ENCODE results near the gene CDC16. TPM values are rescaled to one million over a fixed set of nuclear protein-coding genes. Genes with fewer than 3 reads are reported as not detected.

CDC16 gene
- total and polyA plus RNA-seq, 2 of the 4 experiments (the other 2 are of a cell fraction), result 41.6 to 66.6 TPM

- WGBS, 2 experiments (ENCODE audit: extremely low coverage in 2 of 2, insufficient read length in 1 of 2), result no CpG with 5 or more reads among the region's 6 CpGs
- no peak overlapping the region for H4K91ac ChIP-seq (ENCODE audit: insufficient read depth, low read depth, low read length)
- no peak overlapping the region for H2BK20ac ChIP-seq (ENCODE audit: low read depth, low read length)
- no peak overlapping the region for H3K4me2 ChIP-seq (ENCODE audit: low read depth, low read length)
- no TSS peak for BruUV-seq (replicated peaks)
- no peak overlapping the region for H3K18ac ChIP-seq (ENCODE audit: low read depth, low read length)
- H3K36me3 ChIP-seq (ENCODE audit: control insufficient read depth, insufficient read depth, low read length), result no peaks in the 10 kb centered on the region
- H2BK15ac ChIP-seq (ENCODE audit: low read depth, low read length), result no peak overlapping the region
- H4K8ac ChIP-seq (ENCODE audit: low read depth in 2 of 2, low read length in 2 of 2), result no peak overlapping the region
- H3K56ac ChIP-seq (ENCODE audit: extremely low read depth, insufficient read depth, low read length), result no peak overlapping the region
- H3K14ac ChIP-seq (replicated peaks; ENCODE audit: low read depth, low read length), result no peak overlapping the region
- H2AK5ac ChIP-seq (ENCODE audit: low read depth, low read length), result no peak overlapping the region
- CTCF ChIA-PET, result no interaction called here
- no peak for TF ChIP-seq FOS (IDR thresholded peaks at IDR 0.05; ENCODE audit: low read depth, low read length)
- no peak for TF ChIP-seq USF2 (IDR thresholded peaks at IDR 0.05; ENCODE audit: low read depth, low read length)
- no peak for TF ChIP-seq NFE2L2 (IDR thresholded peaks at IDR 0.05; ENCODE audit: low read depth, low read length)
- TF ChIP-seq CTCF (conservative IDR thresholded peaks at IDR 0.05; ENCODE audit: low read depth, low read length), result no peak
- no peak for TF ChIP-seq RCOR1 (IDR thresholded peaks at IDR 0.05; ENCODE audit: insufficient replicate concordance, low read length)
- TF ChIP-seq CHD1 (IDR thresholded peaks at IDR 0.05; ENCODE audit: low read depth, low read length), result no peak
- TF ChIP-seq, protein P1, sequence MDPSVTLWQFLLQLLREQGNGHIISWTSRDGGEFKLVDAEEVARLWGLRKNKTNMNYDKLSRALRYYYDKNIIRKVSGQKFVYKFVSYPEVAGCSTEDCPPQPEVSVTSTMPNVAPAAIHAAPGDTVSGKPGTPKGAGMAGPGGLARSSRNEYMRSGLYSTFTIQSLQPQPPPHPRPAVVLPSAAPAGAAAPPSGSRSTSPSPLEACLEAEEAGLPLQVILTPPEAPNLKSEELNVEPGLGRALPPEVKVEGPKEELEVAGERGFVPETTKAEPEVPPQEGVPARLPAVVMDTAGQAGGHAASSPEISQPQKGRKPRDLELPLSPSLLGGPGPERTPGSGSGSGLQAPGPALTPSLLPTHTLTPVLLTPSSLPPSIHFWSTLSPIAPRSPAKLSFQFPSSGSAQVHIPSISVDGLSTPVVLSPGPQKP (IDR thresholded peaks at IDR 0.05; ENCODE audit: borderline replicate concordance, low read depth, low read length), result no peak
- TF ChIP-seq MAFK (IDR thresholded peaks at IDR 0.05; ENCODE audit: low read depth, low read length), result no peak
- TF ChIP-seq POLR2A (IDR thresholded peaks at IDR 0.05; ENCODE audit: low read depth, low read length), result no peak
- TF ChIP-seq MXI1 (IDR thresholded peaks at IDR 0.05; ENCODE audit: borderline replicate concordance, low read depth, low read length), result no peak
- TF ChIP-seq RAD21 (IDR thresholded peaks at IDR 0.05; ENCODE audit: low read length), result no peak
- TF ChIP-seq BHLHE40 (IDR thresholded peaks at IDR 0.05; ENCODE audit: low read depth, low read length), result no peak
- H3K9me1 ChIP-seq (ENCODE audit: insufficient read depth, low read length), result no peaks in the 10 kb centered on the region
- H2AFZ ChIP-seq (replicated peaks; ENCODE audit: low read length, poor library complexity), result no peak overlapping the region
- peaks cover 9% of the 10 kb centered on the region for H3K9me3 ChIP-seq (ENCODE audit: control insufficient read depth, insufficient read depth, low read length)
- H3K9ac ChIP-seq (ENCODE audit: low read depth, low read length), result no peak overlapping the region
- dilution Hi-C loops (cut with HindIII; ENCODE audit: low sequenced_read_pairs, unreplicated experiment), result no loop called here
- no peak overlapping the region for H4K5ac ChIP-seq (ENCODE audit: low read depth, low read length)
- intact Hi-C loops (cut with micrococcal nuclease), result no loop called here
- ATAC-seq (ENCODE audit: low read depth), result no peak
- POLR2A ChIA-PET (ENCODE audit: unreplicated experiment), result no interaction called here
- no peak overlapping the region for H3K23ac ChIP-seq (ENCODE audit: low read depth, low read length)
- no peaks in the 10 kb centered on the region for H4K20me1 ChIP-seq (ENCODE audit: insufficient read depth, low read length)
- in situ Hi-C loops (cut with MboI; ENCODE audit: low sequenced_read_pairs), result no loop called here
- no peaks in the 10 kb centered on the region for H3K4me1 ChIP-seq (ENCODE audit: control insufficient read depth, insufficient read depth, low read length)
- H3K27ac ChIP-seq (ENCODE audit: insufficient read depth, low read length), result no peak overlapping the region
- H2BK5ac ChIP-seq (ENCODE audit: low read depth, low read length, poor library complexity, severe bottlenecking), result no peak overlapping the region
- no peak overlapping the region for H2AK9ac ChIP-seq (replicated peaks; ENCODE audit: low read depth, low read length, poor library complexity)
- no peak overlapping the region for H3K4me3 ChIP-seq (ENCODE audit: insufficient read depth, low read depth, low read length)
- no peaks in the 10 kb centered on the region for H3K79me1 ChIP-seq (ENCODE audit: low read depth in 1 of 2, low read length in 2 of 2)
- no peak overlapping the region for H3K4ac ChIP-seq (ENCODE audit: low read depth, low read length)
- no peak overlapping the region for H2BK120ac ChIP-seq (ENCODE audit: low read depth, low read length)
- H3K27me3 ChIP-seq (ENCODE audit: control insufficient read depth, insufficient read depth, low read length), result peaks cover 35% of the 10 kb centered on the region
- DNase-seq, result no peak
These were observed 32.1 kb upstream of the CDC16 start for GRCh38 chr13:114202581-114202980.

Measured in IMR-90 (cell line).